Spleen (tissue), 11 donors: Measurements from ENCODE around the gene ATP5F1D. TPM values are rescaled to one million over a fixed set of nuclear protein-coding genes. Genes with fewer than 3 reads are reported as not detected.

Experiments used
- DNase-seq: peaks from one replicate; pipeline ENCODE4 v3.0.0-alpha.2; 2020
- H3K27ac ChIP-seq, 8 donors: fragments of 200-600 bp; sonication (generic) in 7 of 8; 1 replicate in 4 of 8; 2 replicates in 4 of 8; pipeline versions ENCODE4 v1.5.0 to v1.8.0; 2016 to 2021; ENCODE audit warnings: inconsistent platforms in 4 of 8, mild to moderate bottlenecking in 4 of 8, moderate library complexity in 1 of 8
- H3K27me3 ChIP-seq, 7 donors: fragments of 200-600 bp; sonication (generic) in 6 of 7; replicated peaks in 1 of 7; 1 replicate in 4 of 7; 2 replicates in 3 of 7; pipeline versions ENCODE4 v1.5.0 to v1.8.0; 2016 to 2021; ENCODE audit warnings: inconsistent platforms in 3 of 7, mild to moderate bottlenecking in 1 of 7
- H3K36me3 ChIP-seq, 6 donors: fragments of 200-600 bp; sonication (generic) in 5 of 6; 1 replicate in 4 of 6; 2 replicates in 2 of 6; pipeline versions ENCODE4 v1.5.0 to v1.8.0; 2016 to 2021; ENCODE audit warnings: inconsistent platforms in 2 of 6
- H3K4me1 ChIP-seq, 6 donors: fragments of 200-600 bp; sonication (generic) in 5 of 6; 1 replicate in 3 of 6; 2 replicates in 3 of 6; pipeline versions ENCODE4 v1.5.0 to v1.8.0; 2016 to 2021; ENCODE audit warnings: inconsistent platforms in 3 of 6
- H3K4me3 ChIP-seq, 8 donors: fragments of 200-600 bp; sonication (generic) in 7 of 8; 1 replicate in 4 of 8; 2 replicates in 4 of 8; pipeline versions ENCODE4 v1.5.0 to v1.8.0; 2016 to 2021; ENCODE audit warnings: inconsistent platforms in 4 of 8, mild to moderate bottlenecking in 4 of 8, moderate library complexity in 2 of 8
- H3K9me3 ChIP-seq, 8 donors: fragments of 200-600 bp; sonication (generic) in 7 of 8; 1 replicate in 4 of 8; 2 replicates in 4 of 8; pipeline versions ENCODE4 v1.5.0 to v1.8.0; 2016 to 2021; ENCODE audit warnings: inconsistent platforms in 4 of 8
- POLR2A ChIP-seq, 3 donors: fragments of 450-650 bp; IDR thresholded peaks; one replicate each; pipeline ENCODE4 v1.5.1; 2017; ENCODE audit warnings: antibody characterized with exemption in 3 of 3, mild to moderate bottlenecking in 1 of 3
- POLR2AphosphoS5 ChIP-seq, 3 donors: sonication (generic); formaldehyde crosslinking; IDR thresholded peaks; one replicate each; pipeline ENCODE4 v1.5.1; 2017; ENCODE audit warnings: antibody characterized with exemption in 3 of 3
- WGBS, 5 donors: extraction: QIAGEN DNeasy Blood & Tissue Kit in 3 of 5; methylation state at CpG; one replicate each; pipeline versions ENCODE4 v1.1.5 to v1.1.7; 2013 to 2018; 5-methylcytosine and 5-hydroxymethylcytosine counted together
- intact Hi-C: fragments of 100-400 bp; cut with DNase I; formaldehyde crosslinking; loops from one replicate; pipeline ENCODE4 v1.15.0; 2023; ENCODE audit warnings: low total_unique reads
- polyA plus RNA-seq, 3 donors: library from polyadenylated mRNA; stranded (reverse); fragments of 200-250 nt; gene quantifications; one replicate each; pipeline ENCODE4 v1.2.1, GENCODE V29; 2013
- total RNA-seq, 7 donors: library from RNA; depleted of rRNA in 3 of 7; stranded (reverse); fragments of >200 nt in 3 of 7; fragmentation: NEBNext Ultra II Directional in 4 of 7; extraction: Animal tissue kit (Norgen Biotek cat#: 25700) in 4 of 7; gene quantifications; one replicate each; pipeline versions ENCODE4 v1.1.0 to v1.2.1, GENCODE V29; 2016 to 2021
- TF ChIP-seq, protein P1 (sequence below), 11 experiments: fragments of 200-600 bp in 7 of 11; fragments of 450-650 bp in 4 of 11; sonication (generic) in 4 of 11; IDR thresholded peaks in 8 of 11; conservative IDR thresholded peaks in 3 of 11; 1 replicate in 7 of 11; 2 replicates in 4 of 11; pipeline versions ENCODE4 v1.4.0 to v1.8.0; 2016 to 2021; ENCODE audit warnings: antibody characterized with exemption in 11 of 11, inconsistent platforms in 4 of 11, mild to moderate bottlenecking in 1 of 11
- donor health status: healthy with polysubstance abuse.
- donor health status: DM: no; HTN: no; CAD: no; lungs with moderate emphysema.
- donor health status: DM: no; HTN: no; CAD: no.
- donor health status: Bipolar disorder and iron deficiency.
- donor health status: healthy.
- donor health status: DM: no; HTN: no; CAD: no.
- donor health status: DM: yes; HTN: yes; CAD: no.

ATP5F1D gene
- total and polyA plus RNA-seq, 10 donors, result 49.1 to 166 (median 121) TPM

DNA sequence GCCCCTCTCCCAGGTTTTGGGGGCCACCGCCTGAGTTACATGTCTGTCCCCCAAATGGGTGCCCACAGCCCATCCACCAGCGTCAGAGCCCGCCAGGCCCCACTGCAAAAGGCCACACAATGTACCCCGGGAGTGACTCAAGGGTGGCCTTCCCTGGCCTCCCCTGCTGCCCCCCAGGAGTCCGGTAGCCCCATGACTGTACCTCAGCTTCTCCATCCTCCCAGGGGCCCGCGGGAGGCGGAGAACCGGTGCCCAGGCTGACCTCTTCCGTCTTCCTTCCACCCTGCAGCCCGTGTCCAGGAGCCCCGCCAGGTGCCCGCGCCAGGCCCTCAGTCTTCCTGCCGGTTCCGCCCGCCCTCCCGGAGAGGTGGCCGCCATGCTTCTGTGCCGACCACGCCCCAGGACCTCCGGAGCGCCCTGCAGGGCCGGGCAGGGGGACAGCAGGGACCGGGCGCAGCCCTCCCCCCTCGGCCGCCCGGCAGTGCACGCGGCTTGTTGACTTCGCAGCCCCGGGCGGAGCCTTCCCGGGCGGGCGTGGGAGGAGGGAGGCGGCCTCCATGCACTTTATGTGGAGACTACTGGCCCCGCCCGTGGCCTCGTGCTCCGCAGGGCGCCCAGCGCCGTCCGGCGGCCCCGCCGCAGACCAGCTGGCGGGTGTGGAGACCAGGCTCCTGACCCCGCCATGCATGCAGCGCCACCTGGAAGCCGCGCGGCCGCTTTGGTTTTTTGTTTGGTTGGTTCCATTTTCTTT lies 14.1 kb upstream of the ATP5F1D start:
- no peak for DNase-seq
- no peak overlapping the region for H3K4me3 ChIP-seq
- H3K27me3 ChIP-seq, result no peaks in the 10 kb centered on the region
- TF ChIP-seq POLR2A (IDR thresholded peaks at IDR 0.05) (no peak), POLR2AphosphoS5 (IDR thresholded peaks at IDR 0.05) (peak in 1 of 3 donors; percentile 11)
- TF ChIP-seq, protein P1, sequence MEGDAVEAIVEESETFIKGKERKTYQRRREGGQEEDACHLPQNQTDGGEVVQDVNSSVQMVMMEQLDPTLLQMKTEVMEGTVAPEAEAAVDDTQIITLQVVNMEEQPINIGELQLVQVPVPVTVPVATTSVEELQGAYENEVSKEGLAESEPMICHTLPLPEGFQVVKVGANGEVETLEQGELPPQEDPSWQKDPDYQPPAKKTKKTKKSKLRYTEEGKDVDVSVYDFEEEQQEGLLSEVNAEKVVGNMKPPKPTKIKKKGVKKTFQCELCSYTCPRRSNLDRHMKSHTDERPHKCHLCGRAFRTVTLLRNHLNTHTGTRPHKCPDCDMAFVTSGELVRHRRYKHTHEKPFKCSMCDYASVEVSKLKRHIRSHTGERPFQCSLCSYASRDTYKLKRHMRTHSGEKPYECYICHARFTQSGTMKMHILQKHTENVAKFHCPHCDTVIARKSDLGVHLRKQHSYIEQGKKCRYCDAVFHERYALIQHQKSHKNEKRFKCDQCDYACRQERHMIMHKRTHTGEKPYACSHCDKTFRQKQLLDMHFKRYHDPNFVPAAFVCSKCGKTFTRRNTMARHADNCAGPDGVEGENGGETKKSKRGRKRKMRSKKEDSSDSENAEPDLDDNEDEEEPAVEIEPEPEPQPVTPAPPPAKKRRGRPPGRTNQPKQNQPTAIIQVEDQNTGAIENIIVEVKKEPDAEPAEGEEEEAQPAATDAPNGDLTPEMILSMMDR (IDR thresholded peaks at IDR 0.05 in 8 of 11, conservative IDR thresholded peaks at IDR 0.05 in 3 of 11), result no peak
- H3K27ac ChIP-seq, result no peak overlapping the region
- intact Hi-C loops, result no loop called here
- no peaks in the 10 kb centered on the region for H3K9me3 ChIP-seq
- WGBS, 5 donors, result 87 to 96% (median 93%) methylated on average over 38 to 56 of the region's 56 CpGs
- H3K4me1 ChIP-seq, result peaks cover 2 to 25% (median 14%) of the 10 kb centered on the region in 6 donors
- peaks cover 0 to 63% (median 56%) of the 10 kb centered on the region in 6 donors for H3K36me3 ChIP-seq

DNA sequence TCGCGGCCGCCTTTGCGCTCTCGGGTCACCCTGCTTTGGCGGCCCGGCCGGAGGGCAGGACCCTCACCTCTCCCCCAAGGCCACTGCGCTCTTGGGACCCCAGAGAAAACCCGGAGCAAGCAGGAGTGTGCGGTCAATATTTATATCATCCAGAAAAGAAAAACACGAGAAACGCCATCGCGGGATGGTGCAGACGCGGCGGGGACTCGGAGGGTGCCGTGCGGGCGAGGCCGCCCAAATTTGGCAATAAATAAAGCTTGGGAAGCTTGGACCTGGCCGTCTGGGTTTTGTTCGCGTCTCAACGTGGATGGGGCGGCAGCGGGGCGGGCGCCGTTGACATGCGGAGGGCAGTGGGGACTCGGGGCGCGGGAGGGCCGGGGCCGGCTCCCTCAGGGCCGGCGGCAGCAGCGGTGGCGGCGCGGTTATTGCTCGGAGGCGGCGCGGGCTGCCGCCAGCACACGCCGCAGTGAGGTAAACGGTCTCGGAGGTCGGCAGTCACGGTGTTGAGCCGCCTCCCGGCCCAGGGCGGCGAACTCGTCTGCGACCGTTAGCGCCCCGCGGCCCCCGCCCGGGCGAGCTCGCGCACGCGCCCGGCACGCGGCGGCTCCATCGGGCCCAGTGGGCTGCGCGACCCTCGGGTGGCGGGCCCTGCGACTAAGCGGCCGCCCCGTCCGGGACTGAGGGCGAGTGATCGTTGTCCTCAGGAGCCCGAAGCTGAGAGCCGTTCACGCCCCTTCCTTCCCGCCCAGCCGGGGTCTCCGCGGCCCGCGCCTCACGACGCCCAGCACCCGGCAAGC lies 13.2 kb upstream of the ATP5F1D start:
- TF ChIP-seq POLR2AphosphoS5 (IDR thresholded peaks at IDR 0.05), result peak in 1 of 3 donors; percentile 21
- TF ChIP-seq, protein P1 (IDR thresholded peaks at IDR 0.05 in 8 of 11, conservative IDR thresholded peaks at IDR 0.05 in 3 of 11), result no peak
- no peak for DNase-seq
- Histone ChIP-seq H3K27me3 (no peaks in the 10 kb centered on the region), H3K4me1 (peaks cover 11 to 25% (median 19%) of the 10 kb centered on the region in 6 donors), H3K36me3 (peaks cover 0 to 54% (median 48%) of the 10 kb centered on the region in 6 donors), H3K9me3 (no peaks in the 10 kb centered on the region), H3K4me3 (no peak overlapping the region), H3K27ac (no peak overlapping the region)
- WGBS, 5 donors, result 96 to 98% (median 97%) methylated on average over 51 to 100 of the region's 100 CpGs
- intact Hi-C loops, result no loop called here

DNA sequence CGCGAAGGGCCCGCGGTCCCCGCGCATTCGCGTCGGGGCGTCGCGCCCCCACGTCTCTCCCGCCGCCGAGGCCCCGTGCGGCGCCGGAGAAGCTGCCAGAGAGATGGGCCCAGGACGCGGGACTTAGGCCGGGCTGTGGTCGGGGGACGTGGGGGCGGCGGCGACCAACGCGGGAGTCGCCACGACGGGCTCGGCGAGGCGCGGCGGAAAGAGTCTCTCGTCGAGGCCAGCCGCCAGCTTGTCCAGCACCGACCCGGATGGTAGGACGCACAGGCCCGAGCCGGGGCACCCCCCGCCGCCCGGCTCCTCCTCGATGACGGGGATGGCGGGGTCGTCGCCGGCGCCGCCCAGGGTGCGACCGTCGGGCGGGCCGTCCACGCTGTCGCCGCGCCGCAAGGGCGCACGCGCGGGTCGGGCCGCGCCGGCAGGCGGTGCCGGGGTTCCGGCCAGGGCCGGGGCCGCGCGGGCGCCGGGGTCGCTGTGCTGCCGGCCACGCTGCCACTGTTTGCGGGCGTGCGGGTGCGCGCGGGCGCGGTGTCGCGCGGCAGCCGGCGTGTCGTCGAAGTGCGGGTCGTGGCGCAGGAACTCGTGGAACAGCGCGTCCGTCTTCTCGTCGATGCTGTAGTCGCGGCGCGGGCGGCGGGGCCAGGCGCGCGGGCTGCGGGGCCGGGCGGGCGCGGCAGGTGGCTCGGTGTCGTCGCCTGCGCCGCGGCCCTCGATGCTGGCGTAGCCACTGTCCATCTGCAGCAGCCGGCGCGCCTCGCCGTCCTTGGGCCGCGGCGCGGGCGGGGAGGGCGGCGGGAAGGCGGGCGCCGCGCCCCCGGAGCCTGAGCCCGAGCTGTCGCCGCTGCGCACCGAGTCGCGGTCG lies 12.3 kb upstream of the ATP5F1D start:
- DNase-seq, result no peak
- H3K27ac ChIP-seq, result no peak overlapping the region
- WGBS, 5 donors, result 94 to 97% (median 97%) methylated on average over 48 to 158 of the region's 158 CpGs
- no peak overlapping the region for H3K4me3 ChIP-seq
- no peaks in the 10 kb centered on the region for H3K9me3 ChIP-seq
- TF ChIP-seq, protein P1 (IDR thresholded peaks at IDR 0.05 in 8 of 11, conservative IDR thresholded peaks at IDR 0.05 in 3 of 11), result no peak
- TF ChIP-seq POLR2AphosphoS5 (IDR thresholded peaks at IDR 0.05) (peak in 1 of 3 donors; percentile 5), POLR2A (IDR thresholded peaks at IDR 0.05) (no peak)
- H3K4me1 ChIP-seq, result peaks cover 15 to 27% (median 20%) of the 10 kb centered on the region in 6 donors
- no peaks in the 10 kb centered on the region for H3K27me3 ChIP-seq
- peaks cover 0 to 45% (median 39%) of the 10 kb centered on the region in 6 donors for H3K36me3 ChIP-seq
- intact Hi-C loops, result no loop called here
